Heart right ventricle (tissue), 16 donors: ENCODE results near the gene CBLB. TPM values are rescaled to one million over a fixed set of nuclear protein-coding genes. Genes with fewer than 3 reads are reported as not detected.

ENCODE experiments used
- ATAC-seq, 8 donors: fragments of 200-7000 bp; cut with Tn5 transposase; one replicate each; pipeline ENCODE4 v1.9.1; 2020; ENCODE audit warnings: mild to moderate bottlenecking in 8 of 8, moderate library complexity in 8 of 8, moderate number of reproducible peaks in 1 of 8
- DNase-seq, 2 donors: peaks; one replicate each; pipeline ENCODE4 v3.0.0-alpha.2; 2020
- H3K27ac ChIP-seq, 10 donors: fragments of 200-600 bp; sonication (generic) in 2 of 10; one replicate each; pipeline versions ENCODE4 v1.5.0 to v1.8.0; 2020 to 2022; ENCODE audit warnings: mild to moderate bottlenecking in 3 of 10
- H3K27me3 ChIP-seq, 7 donors: fragments of 200-600 bp; one replicate each; pipeline ENCODE4 v1.8.0; 2021 to 2022; ENCODE audit warnings: mild to moderate bottlenecking in 2 of 7
- H3K36me3 ChIP-seq, 9 donors: fragments of 200-600 bp; sonication (generic) in 1 of 9; one replicate each; pipeline versions ENCODE4 v1.5.0 to v1.8.0; 2020 to 2022; ENCODE audit warnings: mild to moderate bottlenecking in 2 of 9
- H3K4me1 ChIP-seq, 9 donors: fragments of 200-600 bp; sonication (generic) in 1 of 9; one replicate each; pipeline versions ENCODE4 v1.5.0 to v1.8.0; 2020 to 2022; ENCODE audit warnings: mild to moderate bottlenecking in 4 of 9
- H3K4me3 ChIP-seq, 10 donors: fragments of 200-600 bp; sonication (generic) in 2 of 10; one replicate each; pipeline versions ENCODE4 v1.5.0 to v1.8.0; 2020 to 2022; ENCODE audit warnings: mild to moderate bottlenecking in 7 of 10, moderate library complexity in 2 of 10
- H3K9me3 ChIP-seq, 11 donors: fragments of 200-600 bp in 10 of 11; sonication (generic) in 2 of 11; one replicate each; pipeline versions ENCODE4 v1.5.0 to v1.8.0; 2013 to 2022; ENCODE audit warnings: mild to moderate bottlenecking in 2 of 11, control low read depth in 1 of 11, moderate library complexity in 1 of 11
- CTCF ChIP-seq, 9 donors: fragments of 200-600 bp; sonication (generic) in 2 of 9; IDR thresholded peaks; one replicate each; pipeline versions ENCODE4 v1.5.0 to v1.8.0; 2021 to 2022; ENCODE audit warnings: antibody characterized with exemption in 9 of 9, mild to moderate bottlenecking in 5 of 9, moderate library complexity in 1 of 9
- WGBS, 2 donors: extraction: QIAGEN DNeasy Blood & Tissue Kit; methylation state at CpG; one replicate each; pipeline ENCODE4 v1.1.7; 2013; ENCODE audit warnings: inconsistent platforms in 1 of 2; 5-methylcytosine and 5-hydroxymethylcytosine counted together
- intact Hi-C, 10 donors: fragments of 100-400 bp; cut with DNase I; formaldehyde crosslinking; loops; one replicate each; pipeline versions ENCODE4 v1.11.1 to v1.14.2; 2022
- polyA plus RNA-seq, 2 donors: library from polyadenylated mRNA; stranded (reverse); fragments of 200-250 nt; gene quantifications; one replicate each; pipeline ENCODE4 v1.2.3, GENCODE V29; 2013
- total RNA-seq, 10 donors: library from RNA; stranded (reverse); fragmentation: NEBNext Ultra II Directional in 3 of 10; extraction: Animal tissue kit (Norgen Biotek cat#: 25700) in 3 of 10; gene quantifications; one replicate each; pipeline versions ENCODE4 v1.2.1 to v1.2.4, GENCODE V29; 2021 to 2023
- donor health status: Arrhythmogenic right ventricular cardiomyopathy.
- donor health status: ischemic (EF 13 %, LVEDD 7.1; RV severe dilation, severe dysfunction).
- donor health status: healthy with polysubstance abuse.
- donor health status: DM: no; HTN: yes; CAD: no.
- donor health status: DM: no; HTN: no; CAD: no.
- donor health status: ischemic (EF 25% LVEDD 6.9; RV normal size, moderate dysfunction).
- donor health status: ischemic (EF 25% LVEDD 5.7; RV mildly dilated, moderate dysfunction).
- donor health status: healthy.
- donor health status: DM: yes; HTN: yes; CAD: no.
- donor health status: Ischemic cardiomyopathy.
- donor health status: ischemic (EF 35%, LVEDD 5.7; RV mildly dilated, moderate dysfunction).
- donor health status: nonischemic (EF 11% LVEDD 7.7; RV severe dilation, severe dysfunction).
- donor health status: DM: yes; HTN: yes; CAD: no.
- donor health status: PGD.
- donor health status: ischemic (EF 29% LVEDD 5.4; RV normal size, mild dysfunction).
- donor health status: nonischemic (EF 23%, LVEDD 6.1; RV moderate dilation, normal function).

Gene CBLB
- total and polyA plus RNA-seq, 12 donors, result 14.2 to 72.7 (median 46.0) TPM

- TF ChIP-seq CTCF (IDR thresholded peaks at IDR 0.05), result no peak
- WGBS, 2 donors, result 37 to 50% methylated on average over 2 of the region's 2 CpGs
- H3K27ac ChIP-seq, result peak overlapping the region; percentile 67 to 84 (median 78)
- no peak overlapping the region for H3K4me3 ChIP-seq
- no peak for DNase-seq
- H3K27me3 ChIP-seq, result no peaks in the 10 kb centered on the region
- no peaks in the 10 kb centered on the region for H3K36me3 ChIP-seq
- H3K9me3 ChIP-seq, result no peaks in the 10 kb centered on the region
- peak in 7 of 8 donors; percentile 17 to 70 (median 41) for ATAC-seq
- peaks cover 11 to 76% (median 66%) of the 10 kb centered on the region in 9 donors for H3K4me1 ChIP-seq
- intact Hi-C loops, result loop anchor here in 3 of 10 donors (5.0 kb wide), 2 partner anchors 37 to 77 kb away; partner anchors contain the start of gene CBLB (in 3 of the 3)
Measured at GRCh38 chr3:105790534-105790933, 78.3 kb downstream of the CBLB start.

GRCh38 chr3:105788593-105788992, 80.2 kb downstream of the CBLB start:
- Histone ChIP-seq H3K36me3 (no peaks in the 10 kb centered on the region), H3K9me3 (no peaks in the 10 kb centered on the region), H3K4me1 (peaks cover 11 to 84% (median 63%) of the 10 kb centered on the region in 9 donors), H3K27ac (peak overlapping the region in 4 of 10 donors; percentile 5 to 84 (median 46)), H3K27me3 (no peaks in the 10 kb centered on the region), H3K4me3 (no peak overlapping the region)
- WGBS, 2 donors, result 87 to 89% methylated on average over 3 of the region's 3 CpGs
- DNase-seq, result no peak
- TF ChIP-seq CTCF (IDR thresholded peaks at IDR 0.05), result no peak
- no peak for ATAC-seq
- intact Hi-C loops, result loop anchor here in 1 of 10 donors (5.0 kb wide), 1 partner anchor 39 kb away; no protein-coding TSS in a partner anchor

GRCh38 chr3:105787453-105787852, 81.4 kb downstream of the CBLB start:
- peak overlapping the region in 6 of 10 donors; percentile 3 to 53 (median 40) for H3K27ac ChIP-seq
- intact Hi-C loops, result loop anchor here in 1 of 10 donors (5.0 kb wide), 1 partner anchor 40 kb away; no protein-coding TSS in a partner anchor
- ATAC-seq, result no peak

GRCh38 chr3:105786990-105787389, 81.8 kb downstream of the CBLB start:
- DNase-seq (no peak), ATAC-seq (no peak)
- Histone ChIP-seq H3K27me3 (no peaks in the 10 kb centered on the region), H3K36me3 (no peaks in the 10 kb centered on the region), H3K27ac (peak overlapping the region in 7 of 10 donors; percentile 4 to 53 (median 41)), H3K4me3 (no peak overlapping the region), H3K4me1 (peaks cover 4 to 71% (median 53%) of the 10 kb centered on the region in 9 donors), H3K9me3 (no peaks in the 10 kb centered on the region)
- no peak for TF ChIP-seq CTCF (IDR thresholded peaks at IDR 0.05)
- intact Hi-C loops, result loop anchor here in 1 of 10 donors (5.0 kb wide), 1 partner anchor 40 kb away; no protein-coding TSS in a partner anchor
- WGBS, 2 donors, result 85 to 87% methylated on average over 1 of the region's 1 CpG

More at GRCh38 chr3:105787453-105787852, 81.4 kb downstream of the CBLB start:
- H3K36me3 ChIP-seq, result no peaks in the 10 kb centered on the region
- no peak for DNase-seq
- no peak for TF ChIP-seq CTCF (IDR thresholded peaks at IDR 0.05)
- H3K4me1 ChIP-seq, result peaks cover 4 to 75% (median 57%) of the 10 kb centered on the region in 9 donors
- H3K27me3 ChIP-seq, result no peaks in the 10 kb centered on the region
- H3K4me3 ChIP-seq, result no peak overlapping the region
- H3K9me3 ChIP-seq, result no peaks in the 10 kb centered on the region
- WGBS, 2 donors, result 73 to 77% methylated on average over 2 of the region's 2 CpGs
